Endothelial cell of umbilical vein (primary cell): Measurements from ENCODE around the gene ANKHD1. TPM values are rescaled to one million over a fixed set of nuclear protein-coding genes. Genes with fewer than 3 reads are reported as not detected.

Experiments
- BruUV-seq: library from RNA; stranded (reverse); fragments of 400-500 nt; replicated peaks from 2 replicates; lab custom pipeline; 2021; lab: Mats Ljungman, UMichigan
- CTCF ChIA-PET: fragments of 300-600, 350-600 bp; sonication (Branson Sonifier 250); formaldehyde crosslinking; loops from one replicate; lab custom pipeline; 2021; ENCODE audit warnings: antibody characterized with exemption, inconsistent platforms; lab: Charles Lee
- POLR2A ChIA-PET: fragments of 300-600, 350-600 bp; sonication (Branson Sonifier 250); formaldehyde crosslinking; loops from one replicate; lab custom pipeline; 2021; ENCODE audit warnings: antibody characterized with exemption, inconsistent platforms; lab: Charles Lee
- DNase-seq: peaks from one replicate; pipeline ENCODE4 v3.0.0-alpha.2; 2011; ENCODE audit warnings: low read depth, low spot score
- FAIRE-seq: peaks from 2 replicates; lab custom pipeline; 2011; peaks lifted over from hg19 to GRCh38; lab: Jason Lieb, UNC
- H2AFZ ChIP-seq: 2 replicates; pipeline ENCODE4 v1.6.0; 2012; ENCODE audit warnings: low read depth, low read length, control low read depth, inconsistent platforms
- H3K27ac ChIP-seq: 2 replicates; pipeline ENCODE4 v1.5.1; 2011; ENCODE audit warnings: low read depth, mild to moderate bottlenecking, control low read depth, low read length, moderate library complexity; ENCODE audit not compliant: insufficient read depth
- H3K27me3 ChIP-seq, 2 experiments: 2 replicates each; pipeline versions ENCODE4 v1.6.0 to v1.6.1; 2011; ENCODE audit warnings: low read length in 2 of 2, mixed read lengths in 1 of 2; ENCODE audit not compliant: control insufficient read depth in 2 of 2, insufficient read depth in 2 of 2
- H3K36me3 ChIP-seq, 2 experiments: 2 replicates in 1 of 2; 3 replicates in 1 of 2; pipeline ENCODE4 v1.5.1; 2011; ENCODE audit warnings: low read length in 2 of 2, mild to moderate bottlenecking in 1 of 2, moderate library complexity in 1 of 2; ENCODE audit not compliant: control insufficient read depth in 2 of 2, insufficient read depth in 2 of 2; ENCODE audit errors: extremely low read depth in 1 of 2
- H3K4me1 ChIP-seq: 3 replicates; pipeline ENCODE4 v1.5.1; 2011; ENCODE audit warnings: mild to moderate bottlenecking, low read length; ENCODE audit not compliant: control insufficient read depth, insufficient read depth; ENCODE audit errors: extremely low read depth
- H3K4me2 ChIP-seq: 2 replicates; pipeline ENCODE4 v1.6.1; 2011; ENCODE audit warnings: low read length, control low read depth, mixed read lengths; ENCODE audit not compliant: insufficient read depth
- H3K4me3 ChIP-seq, 3 experiments: fragments of 200-600 bp in 1 of 3; sonication (generic), shearing (Covaris generic) in 1 of 3; replicated peaks in 1 of 3; 2 replicates each; pipeline ENCODE4 v1.5.1; 2011 to 2016; ENCODE audit warnings: control low read depth in 3 of 3, low read length in 3 of 3, mild to moderate bottlenecking in 2 of 3, inconsistent platforms in 1 of 3, low read depth in 1 of 3, moderate library complexity in 1 of 3; ENCODE audit not compliant: insufficient read depth in 1 of 3
- H3K79me2 ChIP-seq: 2 replicates; pipeline ENCODE4 v1.6.0; 2012; ENCODE audit warnings: low read length, inconsistent platforms; ENCODE audit not compliant: control insufficient read depth, insufficient read depth
- H3K9ac ChIP-seq: replicated peaks from 2 replicates; pipeline ENCODE3; 2011; ENCODE audit warnings: low read length, control low read depth; ENCODE audit not compliant: insufficient read depth; ENCODE audit errors: extremely low read depth
- H3K9me1 ChIP-seq: replicated peaks from 3 replicates; pipeline ENCODE4 v1.6.0; 2011; ENCODE audit warnings: mild to moderate bottlenecking, low read length; ENCODE audit not compliant: control insufficient read depth, insufficient read depth; ENCODE audit errors: extremely low read depth
- H3K9me3 ChIP-seq: replicated peaks from 2 replicates; pipeline ENCODE4 v1.5.1; 2012; ENCODE audit warnings: low read length, inconsistent platforms; ENCODE audit not compliant: control insufficient read depth, insufficient read depth
- H4K20me1 ChIP-seq: replicated peaks from 2 replicates; pipeline ENCODE3; 2011; ENCODE audit warnings: mild to moderate bottlenecking, low read length; ENCODE audit not compliant: control insufficient read depth, insufficient read depth; ENCODE audit errors: extremely low read depth
- EZH2 ChIP-seq: IDR thresholded peaks from 2 replicates; pipeline ENCODE4 v1.6.1; 2012; ENCODE audit warnings: borderline replicate concordance, low read depth, mild to moderate bottlenecking, moderate library complexity, low read length, inconsistent platforms; ENCODE audit not compliant: severe bottlenecking
- FOS ChIP-seq: IDR thresholded peaks from 2 replicates; pipeline ENCODE4 v1.6.1; 2011; ENCODE audit warnings: mild to moderate bottlenecking, low read length, moderate library complexity, borderline replicate concordance; ENCODE audit not compliant: insufficient read depth
- GATA2 ChIP-seq: IDR thresholded peaks from 2 replicates; pipeline ENCODE4 v1.7.0; 2011; ENCODE audit warnings: low read depth, mild to moderate bottlenecking, moderate library complexity, mixed read lengths, low read length; ENCODE audit not compliant: insufficient read length, insufficient read depth
- JUN ChIP-seq: IDR thresholded peaks from 2 replicates; pipeline ENCODE4 v1.6.1; 2011; ENCODE audit warnings: borderline replicate concordance, low read depth; ENCODE audit not compliant: insufficient read length, insufficient read depth
- MYC ChIP-seq: IDR thresholded peaks from one replicate; pipeline ENCODE4 v1.6.1; 2011; ENCODE audit warnings: mild to moderate bottlenecking, low read depth, low read length
- POLR2A ChIP-seq: IDR thresholded peaks from 2 replicates; pipeline ENCODE4 v1.6.1; 2012; ENCODE audit warnings: low read depth, mild to moderate bottlenecking, control low read depth, low read length
- POLR2AphosphoS5 ChIP-seq: IDR thresholded peaks from 2 replicates; pipeline ENCODE4 v1.6.1; 2012; ENCODE audit warnings: low read depth, mild to moderate bottlenecking, control low read depth, low read length, moderate library complexity; ENCODE audit not compliant: insufficient read depth
- dilution Hi-C: fragments of 300-500 bp; cut with MboI; formaldehyde crosslinking; loops from one replicate; pipeline ENCODE4 v1.15.0; 2019; ENCODE audit warnings: low sequenced_read_pairs; ENCODE audit not compliant: extremely low pct_ligation_motif_present
- intact Hi-C: fragments of 100-400 bp; cut with micrococcal nuclease; formaldehyde crosslinking; loops from one replicate; pipeline ENCODE4 v1.10.0; 2022
- polyA plus RNA-seq, 4 experiments: library from polyadenylated mRNA; depleted of rRNA in 3 of 4; stranded (reverse) in 3 of 4; unstranded in 1 of 4; fragments of >200 nt; gene quantifications; 2 replicates each; pipeline versions ENCODE4 v1.2.1 to v1.2.3, GENCODE V29; 2011 to 2012; ENCODE audit warnings: missing spikeins in 1 of 4
- total RNA-seq: library from RNA; stranded (reverse); gene quantifications from 2 replicates; pipeline ENCODE4 v1.2.3, GENCODE V29; 2021
- TF ChIP-seq, protein P1 (sequence below): IDR thresholded peaks from 2 replicates; pipeline ENCODE4 v1.6.1; 2011; ENCODE audit not compliant: insufficient read depth, insufficient read length
- TF ChIP-seq, protein P2 (sequence below), 2 donors: IDR thresholded peaks; 1 replicate in 1 of 2; 2 replicates in 1 of 2; pipeline ENCODE4 v1.5.1; 2011; ENCODE audit warnings: low read length in 2 of 2, mild to moderate bottlenecking in 2 of 2, moderate library complexity in 2 of 2, control low read depth in 1 of 2, inconsistent platforms in 1 of 2, low read depth in 1 of 2; ENCODE audit not compliant: insufficient read depth in 1 of 2; ENCODE audit errors: extremely low read depth in 1 of 2

The ANKHD1 gene
- total and polyA plus RNA-seq, 2 donors (not counting 3 experiments of a cell fraction or from before 2014, with no cell fraction given), result 56.1 to 87.0 TPM

DNA sequence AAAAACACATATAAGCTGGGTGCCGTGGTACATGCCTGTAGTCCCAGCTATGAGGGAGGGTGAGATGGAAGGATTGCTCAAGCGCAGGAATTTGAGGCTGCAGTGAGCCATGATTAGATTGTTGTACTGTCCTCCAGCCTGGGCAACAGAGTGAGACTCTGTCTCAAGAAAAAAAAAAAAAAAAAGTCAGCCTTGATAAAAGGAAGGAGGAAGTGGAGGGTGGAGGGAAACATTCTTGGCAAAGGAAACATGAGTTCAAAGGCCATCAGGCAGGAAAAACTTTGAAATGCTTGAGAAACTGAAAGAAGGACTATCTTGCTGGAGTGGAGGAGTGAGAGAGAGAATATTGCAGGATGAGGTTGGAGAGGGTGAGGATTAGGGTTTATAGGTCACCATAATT lies 18.3 kb upstream of the ANKHD1 start:
- H2AFZ ChIP-seq, result no peak overlapping the region
- H3K27ac ChIP-seq, result no peak overlapping the region
- H4K20me1 ChIP-seq, result no peaks in the 10 kb centered on the region
- no TSS peak for BruUV-seq
- ChIA-PET POLR2A (no interaction called here), CTCF (interaction anchor here (1.2 to 4.6 kb wide), 4 partner anchors 10 to 263 kb away, joined by 3 to 28 read pairs (median 5); no protein-coding TSS in a partner anchor)
- TF ChIP-seq GATA2 (no peak), JUN (no peak), POLR2A (no peak), POLR2AphosphoS5 (no peak), FOS (no peak), EZH2 (no peak), MYC (no peak)
- TF ChIP-seq, protein P1, sequence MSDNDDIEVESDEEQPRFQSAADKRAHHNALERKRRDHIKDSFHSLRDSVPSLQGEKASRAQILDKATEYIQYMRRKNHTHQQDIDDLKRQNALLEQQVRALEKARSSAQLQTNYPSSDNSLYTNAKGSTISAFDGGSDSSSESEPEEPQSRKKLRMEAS, result no peak
- TF ChIP-seq, protein P2, sequence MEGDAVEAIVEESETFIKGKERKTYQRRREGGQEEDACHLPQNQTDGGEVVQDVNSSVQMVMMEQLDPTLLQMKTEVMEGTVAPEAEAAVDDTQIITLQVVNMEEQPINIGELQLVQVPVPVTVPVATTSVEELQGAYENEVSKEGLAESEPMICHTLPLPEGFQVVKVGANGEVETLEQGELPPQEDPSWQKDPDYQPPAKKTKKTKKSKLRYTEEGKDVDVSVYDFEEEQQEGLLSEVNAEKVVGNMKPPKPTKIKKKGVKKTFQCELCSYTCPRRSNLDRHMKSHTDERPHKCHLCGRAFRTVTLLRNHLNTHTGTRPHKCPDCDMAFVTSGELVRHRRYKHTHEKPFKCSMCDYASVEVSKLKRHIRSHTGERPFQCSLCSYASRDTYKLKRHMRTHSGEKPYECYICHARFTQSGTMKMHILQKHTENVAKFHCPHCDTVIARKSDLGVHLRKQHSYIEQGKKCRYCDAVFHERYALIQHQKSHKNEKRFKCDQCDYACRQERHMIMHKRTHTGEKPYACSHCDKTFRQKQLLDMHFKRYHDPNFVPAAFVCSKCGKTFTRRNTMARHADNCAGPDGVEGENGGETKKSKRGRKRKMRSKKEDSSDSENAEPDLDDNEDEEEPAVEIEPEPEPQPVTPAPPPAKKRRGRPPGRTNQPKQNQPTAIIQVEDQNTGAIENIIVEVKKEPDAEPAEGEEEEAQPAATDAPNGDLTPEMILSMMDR (IDR thresholded peaks at IDR 0.05; ENCODE audit: extremely low read depth in 1 of 2, insufficient read depth in 1 of 2, low read depth in 1 of 2, low read length in 2 of 2), result no peak
- FAIRE-seq, result peak; percentile 87
- intact Hi-C loops, result no loop called here
- H3K9ac ChIP-seq, result no peak overlapping the region
- peak overlapping the region; percentile 37 for H3K4me2 ChIP-seq
- no peaks in the 10 kb centered on the region for H3K36me3 ChIP-seq
- no peaks in the 10 kb centered on the region for H3K27me3 ChIP-seq
- no peaks in the 10 kb centered on the region for H3K9me3 ChIP-seq
- no peaks in the 10 kb centered on the region for H3K9me1 ChIP-seq
- peak; percentile 61 for DNase-seq
- no peaks in the 10 kb centered on the region for H3K79me2 ChIP-seq
- dilution Hi-C loops, result no loop called here
- H3K4me1 ChIP-seq, result peaks cover 12% of the 10 kb centered on the region
- no peak overlapping the region for H3K4me3 ChIP-seq
